MG63 (cell line): ENCODE measurements around the gene EEF1AKMT4. TPM values are rescaled to one million over a fixed set of nuclear protein-coding genes. Genes with fewer than 3 reads are reported as not detected.

Experiments
- DNase-seq: peaks from one replicate; pipeline ENCODE4 v3.0.0-alpha.2; 2020
- H3K27me3 ChIP-seq: fragments of 250-450 bp; sonication (Bioruptor Pico); 2 replicates; pipeline ENCODE4 v1.5.1; 2020; ENCODE audit warnings: mild to moderate bottlenecking, moderate library complexity
- H3K36me3 ChIP-seq: fragments of 250-450 bp; sonication (Bioruptor Pico); 2 replicates; pipeline ENCODE4 v1.5.1; 2020; ENCODE audit warnings: mild to moderate bottlenecking, moderate library complexity
- H3K4me3 ChIP-seq: fragments of 250-450 bp; sonication (Bioruptor Pico); 2 replicates; pipeline ENCODE4 v1.5.1; 2020; ENCODE audit warnings: mild to moderate bottlenecking, moderate library complexity
- H3K9me3 ChIP-seq: fragments of 250-450 bp; sonication (Bioruptor Pico); 2 replicates; pipeline ENCODE4 v1.5.1; 2020; ENCODE audit warnings: mild to moderate bottlenecking, moderate library complexity
- total RNA-seq: library from RNA; depleted of rRNA; stranded (reverse); fragments of >200 nt; shearing (Covaris generic); gene quantifications from 2 replicates; pipeline ENCODE4 v1.2.3, GENCODE V29; 2014; ENCODE audit warnings: low replicate concordance; rRNA removed

EEF1AKMT4 gene
- total RNA-seq, 1 experiment from 2014 or later, result 16.0 TPM

DNA sequence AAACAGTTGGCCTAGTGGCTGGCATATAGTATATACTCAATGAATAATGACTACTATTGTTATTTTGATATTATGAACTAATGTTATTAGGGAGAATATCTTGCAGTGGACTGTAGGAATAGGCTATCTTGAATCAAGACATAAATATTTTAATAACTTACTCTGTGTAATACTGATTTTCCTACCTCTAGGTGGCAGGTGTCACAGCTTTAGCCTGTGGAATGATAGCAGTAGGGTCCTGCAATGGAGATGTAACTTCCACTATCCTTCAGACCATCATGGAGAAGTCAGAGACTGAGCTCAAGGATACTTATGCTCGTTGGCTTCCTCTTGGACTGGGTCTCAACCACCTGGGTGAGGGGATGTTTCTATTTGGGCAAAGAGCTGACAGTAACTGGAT is 56.1 kb downstream of the EEF1AKMT4 start:
- no peaks in the 10 kb centered on the region for H3K27me3 ChIP-seq
- no peak for DNase-seq
- H3K4me3 ChIP-seq, result no peak overlapping the region
- H3K9me3 ChIP-seq, result no peaks in the 10 kb centered on the region
- peaks cover 93% of the 10 kb centered on the region for H3K36me3 ChIP-seq

DNA sequence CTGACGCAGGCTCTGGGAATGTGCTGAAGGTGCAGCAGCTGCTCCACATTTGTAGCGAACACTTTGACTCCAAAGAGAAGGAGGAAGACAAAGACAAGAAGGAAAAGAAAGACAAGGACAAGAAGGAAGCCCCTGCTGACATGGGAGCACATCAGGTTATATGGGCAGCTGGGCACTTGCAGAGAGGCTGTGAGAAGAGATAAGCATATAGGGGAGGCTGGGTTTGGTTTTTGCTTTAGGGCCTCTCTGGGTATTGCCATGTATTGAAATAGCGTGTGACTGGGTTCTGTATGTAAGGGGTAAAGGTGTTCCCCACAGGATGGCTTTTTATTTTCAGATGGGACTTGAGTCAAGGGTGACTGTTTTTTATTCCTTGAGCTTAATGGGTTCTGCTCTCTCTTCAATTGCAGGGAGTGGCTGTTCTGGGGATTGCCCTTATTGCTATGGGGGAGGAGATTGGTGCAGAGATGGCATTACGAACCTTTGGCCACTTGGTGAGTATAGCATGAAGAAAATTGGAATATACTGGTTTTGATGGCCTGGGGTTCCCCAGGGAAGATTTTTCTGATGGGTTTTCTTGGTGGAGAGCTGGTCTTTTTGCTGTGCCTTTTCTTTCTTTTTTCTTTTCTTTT is 57.0 kb downstream of the EEF1AKMT4 start:
- H3K4me3 ChIP-seq, result no peak overlapping the region
- no peaks in the 10 kb centered on the region for H3K9me3 ChIP-seq
- no peaks in the 10 kb centered on the region for H3K27me3 ChIP-seq
- H3K36me3 ChIP-seq, result peaks cover 84% of the 10 kb centered on the region
- no peak for DNase-seq

DNA sequence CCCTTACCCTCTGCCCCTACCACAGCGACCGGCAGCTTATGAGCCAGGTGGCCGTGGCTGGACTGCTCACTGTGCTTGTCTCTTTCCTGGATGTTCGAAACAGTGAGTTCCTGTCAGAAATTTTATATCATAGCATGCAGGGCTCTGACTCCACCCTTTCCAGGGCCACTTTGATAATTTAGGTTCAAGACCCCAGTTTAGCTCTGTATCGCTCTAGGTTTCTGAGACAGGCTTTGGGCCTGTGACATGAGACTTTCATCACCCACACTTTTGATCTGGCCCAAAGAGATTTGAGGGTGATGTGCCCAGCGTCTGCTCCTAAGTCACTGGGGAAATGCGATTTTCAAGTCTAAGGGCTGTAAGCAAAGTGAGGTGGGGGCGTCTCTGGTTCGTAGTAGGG is 58.4 kb downstream of the EEF1AKMT4 start:
- no peaks in the 10 kb centered on the region for H3K9me3 ChIP-seq
- H3K36me3 ChIP-seq, result peaks cover 69% of the 10 kb centered on the region
- H3K27me3 ChIP-seq, result no peaks in the 10 kb centered on the region
- DNase-seq, result no peak
- H3K4me3 ChIP-seq, result no peak overlapping the region

Other genes starting within 250 kb of the EEF1AKMT4 start
- gene ABCC5, start 231.8 kb upstream of the EEF1AKMT4 start, total RNA-seq, result 6.6 and 7.9 TPM in 2 replicates
- not detected in 2 replicates for gene HTR3D, start 217.9 kb upstream of the EEF1AKMT4 start, total RNA-seq
- not detected in 2 replicates for gene HTR3C, start 196.6 kb upstream of the EEF1AKMT4 start, total RNA-seq
- not detected in 2 replicates for gene HTR3E, start 152.6 kb upstream of the EEF1AKMT4 start, total RNA-seq
- 41.7 and 50.5 TPM in 2 replicates for gene EIF2B5, start 114.3 kb upstream of the EEF1AKMT4 start, total RNA-seq
- gene DVL3, start 94.3 kb upstream of the EEF1AKMT4 start, total RNA-seq, result 20.8 and 42.6 TPM in 2 replicates
- 688 and 946 TPM in 2 replicates for gene AP2M1, start 74.8 kb upstream of the EEF1AKMT4 start, total RNA-seq
- 65.3 and 79.4 TPM in 2 replicates for gene ABCF3, start 63.5 kb upstream of the EEF1AKMT4 start, total RNA-seq
- gene VWA5B2, start 20.1 kb upstream of the EEF1AKMT4 start, total RNA-seq, result not detected in 2 replicates
- gene ALG3, start 710 bp upstream of the EEF1AKMT4 start, total RNA-seq, result 57.2 and 59.0 TPM in 2 replicates
- gene CAMK2N2, start 11.9 kb downstream of the EEF1AKMT4 start, total RNA-seq, result not detected in 2 replicates
- not detected in 2 replicates for gene ECE2, start 26.4 kb downstream of the EEF1AKMT4 start, total RNA-seq
- gene PSMD2, start 49.6 kb downstream of the EEF1AKMT4 start, total RNA-seq, result 1,179 and 1,305 TPM in 2 replicates
- gene EIF4G1, start 64.9 kb downstream of the EEF1AKMT4 start, total RNA-seq, result 378 and 439 TPM in 2 replicates
- gene FAM131A, start 87.9 kb downstream of the EEF1AKMT4 start, total RNA-seq, result 4.8 and 8.8 TPM in 2 replicates
- gene CLCN2, start 111.9 kb downstream of the EEF1AKMT4 start, total RNA-seq, result 2.6 and 2.9 TPM in 2 replicates
- gene POLR2H, start 112.0 kb downstream of the EEF1AKMT4 start, total RNA-seq, result 138 and 139 TPM in 2 replicates
- not detected in 2 replicates for gene THPO, start 128.5 kb downstream of the EEF1AKMT4 start, total RNA-seq
- 0.03 TPM in 1 of 2 replicates, not detected in the other for gene CHRD, start 130.4 kb downstream of the EEF1AKMT4 start, total RNA-seq